AG09319 (cell line): Measurements from ENCODE around the gene TIMMDC1.

ENCODE experiments used
- DNase-seq: peaks from one replicate; pipeline ENCODE4 v3.0.0-alpha.2; 2010; ENCODE audit warnings: low read depth; ENCODE audit errors: extremely low read depth
- TF ChIP-seq, protein P1 (sequence below): IDR thresholded peaks from 2 replicates; pipeline ENCODE4 v1.5.1; 2011; ENCODE audit warnings: low read depth, mild to moderate bottlenecking, inconsistent platforms, low read length, moderate library complexity

TIMMDC1 gene

GRCh38 chr3:119469418-119470189, 28.7 kb upstream of the TIMMDC1 start:
- TF ChIP-seq, protein P1, sequence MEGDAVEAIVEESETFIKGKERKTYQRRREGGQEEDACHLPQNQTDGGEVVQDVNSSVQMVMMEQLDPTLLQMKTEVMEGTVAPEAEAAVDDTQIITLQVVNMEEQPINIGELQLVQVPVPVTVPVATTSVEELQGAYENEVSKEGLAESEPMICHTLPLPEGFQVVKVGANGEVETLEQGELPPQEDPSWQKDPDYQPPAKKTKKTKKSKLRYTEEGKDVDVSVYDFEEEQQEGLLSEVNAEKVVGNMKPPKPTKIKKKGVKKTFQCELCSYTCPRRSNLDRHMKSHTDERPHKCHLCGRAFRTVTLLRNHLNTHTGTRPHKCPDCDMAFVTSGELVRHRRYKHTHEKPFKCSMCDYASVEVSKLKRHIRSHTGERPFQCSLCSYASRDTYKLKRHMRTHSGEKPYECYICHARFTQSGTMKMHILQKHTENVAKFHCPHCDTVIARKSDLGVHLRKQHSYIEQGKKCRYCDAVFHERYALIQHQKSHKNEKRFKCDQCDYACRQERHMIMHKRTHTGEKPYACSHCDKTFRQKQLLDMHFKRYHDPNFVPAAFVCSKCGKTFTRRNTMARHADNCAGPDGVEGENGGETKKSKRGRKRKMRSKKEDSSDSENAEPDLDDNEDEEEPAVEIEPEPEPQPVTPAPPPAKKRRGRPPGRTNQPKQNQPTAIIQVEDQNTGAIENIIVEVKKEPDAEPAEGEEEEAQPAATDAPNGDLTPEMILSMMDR, result no peak
- DNase-seq, result no peak

DNA sequence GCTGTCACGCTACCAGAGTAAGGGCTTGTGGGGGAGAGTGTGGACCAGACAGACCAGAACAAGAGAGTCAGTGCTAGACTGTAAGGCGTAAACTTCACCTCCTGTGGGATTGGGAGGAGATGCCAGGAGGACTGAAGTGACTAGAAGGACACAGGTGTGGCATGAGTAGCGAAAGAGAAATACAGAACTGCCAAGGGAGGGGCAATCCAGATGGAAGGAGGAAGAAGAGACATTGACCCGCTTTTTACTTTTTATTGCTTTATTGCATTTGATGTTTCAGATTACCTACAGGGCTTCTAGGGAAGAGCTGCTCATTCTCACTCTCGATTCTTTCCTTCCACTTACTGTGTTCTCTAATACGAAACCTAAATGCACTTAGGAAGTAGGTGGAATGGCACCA, 27.5 kb upstream of the TIMMDC1 start:
- TF ChIP-seq, protein P1, result no peak
- DNase-seq, result no peak

GRCh38 chr3:119481079-119481478, 17.3 kb upstream of the TIMMDC1 start:
- TF ChIP-seq, protein P1, result no peak
- no peak for DNase-seq

DNA sequence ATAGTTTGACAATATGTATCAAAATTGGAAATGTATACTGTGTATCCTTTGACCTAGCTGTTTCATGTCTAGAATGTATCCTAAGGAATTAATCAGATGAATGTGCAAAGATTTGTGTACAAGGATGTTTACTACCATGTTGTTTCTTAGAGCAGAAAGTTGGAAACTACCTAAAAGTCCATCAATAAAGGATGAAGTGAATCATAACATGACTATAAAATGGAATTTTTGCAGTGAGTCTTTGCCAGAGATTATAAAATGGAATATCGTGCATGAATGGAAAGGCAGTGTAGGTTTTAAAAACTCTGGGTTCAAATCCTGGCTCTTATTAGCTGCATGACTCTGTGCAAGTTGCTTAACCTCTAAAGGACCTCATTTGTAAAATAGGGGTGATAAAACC, 15.2 kb upstream of the TIMMDC1 start:
- no peak for DNase-seq
- TF ChIP-seq, protein P1, result no peak

DNA sequence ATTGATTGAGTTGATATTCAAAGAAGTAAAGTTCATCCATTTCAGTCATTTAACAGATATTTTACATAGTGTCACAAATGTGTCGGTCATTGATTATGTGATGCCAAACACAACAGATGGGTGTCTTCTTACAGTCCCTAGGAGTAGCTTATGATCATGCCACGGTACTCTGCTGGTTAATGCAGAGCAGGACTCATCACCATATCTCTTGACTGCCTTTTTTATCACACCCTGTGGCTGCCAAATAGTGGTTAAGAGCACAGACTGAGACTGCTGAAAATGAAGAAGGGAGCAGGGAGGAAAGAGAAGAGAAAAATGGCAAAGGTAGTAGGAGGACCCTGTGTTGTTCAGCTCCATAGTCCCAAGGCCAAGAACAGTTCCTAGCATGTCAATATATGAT, 12.8 kb upstream of the TIMMDC1 start:
- TF ChIP-seq, protein P1, result no peak
- DNase-seq, result no peak

DNA sequence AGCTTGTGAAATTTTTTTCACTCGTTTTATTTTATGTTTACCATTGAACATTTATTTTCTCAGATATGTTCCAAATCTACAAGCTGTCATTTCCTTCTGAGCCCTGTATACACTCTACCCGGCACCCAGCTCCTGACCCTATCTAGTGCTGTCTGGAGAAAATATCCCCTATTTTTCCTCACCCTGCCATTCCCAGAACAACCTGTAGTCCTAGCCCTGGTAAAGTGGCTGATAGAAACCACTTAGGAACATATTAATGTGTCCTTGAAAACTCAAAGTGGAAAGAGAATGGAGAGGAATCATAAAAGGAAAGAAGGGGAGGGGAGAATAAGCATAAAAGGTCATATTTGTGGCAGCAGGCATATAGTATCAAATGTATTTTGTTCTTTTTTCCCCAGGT, 8.2 kb upstream of the TIMMDC1 start:
- no peak for DNase-seq
- TF ChIP-seq, protein P1, result no peak

DNA sequence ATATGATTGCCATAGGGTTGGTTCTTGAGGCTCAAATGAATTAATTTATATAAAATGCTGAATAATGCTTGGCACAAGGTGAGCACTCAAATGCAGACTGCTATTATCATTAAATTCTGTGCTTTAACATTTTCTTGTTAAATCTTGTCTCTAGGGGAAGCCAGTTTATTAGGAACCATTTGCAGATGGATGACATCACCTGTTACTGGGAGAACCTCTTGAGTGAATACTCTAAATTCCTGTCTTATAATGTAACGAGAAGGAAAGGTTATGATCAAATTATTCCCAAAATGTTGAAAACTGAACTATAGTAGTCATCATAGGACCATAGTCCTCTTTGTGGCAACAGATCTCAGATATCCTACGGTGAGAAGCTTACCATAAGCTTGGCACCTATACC, 6.2 kb upstream of the TIMMDC1 start:
- TF ChIP-seq, protein P1, result no peak
- DNase-seq, result no peak
